Fibroblast of lung (primary cell): Measurements from ENCODE around the gene ADRA1B. TPM values are rescaled to one million over a fixed set of nuclear protein-coding genes. Genes with fewer than 3 reads are reported as not detected.

Experiments
- DNase-seq, 2 donors: peaks; one replicate each; pipeline versions ENCODE4 v3.0.0 to v3.0.0-alpha.2; 2010; ENCODE audit warnings: low read depth in 2 of 2
- H2AFZ ChIP-seq: 2 replicates; pipeline ENCODE4 v1.5.1; 2012; ENCODE audit warnings: low read length, control low read depth, inconsistent platforms
- H3K27ac ChIP-seq: 2 replicates; pipeline ENCODE4 v1.5.1; 2011; ENCODE audit warnings: low read length, control low read depth; ENCODE audit not compliant: insufficient read depth
- H3K27me3 ChIP-seq: 2 replicates; pipeline ENCODE4 v1.5.1; 2011; ENCODE audit warnings: mild to moderate bottlenecking, low read length; ENCODE audit not compliant: control insufficient read depth, insufficient read depth
- H3K36me3 ChIP-seq: 2 replicates; pipeline ENCODE4 v1.5.1; 2011; ENCODE audit warnings: low read length; ENCODE audit not compliant: control insufficient read depth, insufficient read depth
- H3K4me1 ChIP-seq: 2 replicates; pipeline ENCODE4 v1.5.1; 2011; ENCODE audit warnings: low read length; ENCODE audit not compliant: control insufficient read depth, insufficient read depth; ENCODE audit errors: extremely low read depth
- H3K4me2 ChIP-seq: 2 replicates; pipeline ENCODE4 v1.5.1; 2011; ENCODE audit warnings: low read length, control low read depth; ENCODE audit not compliant: insufficient read depth; ENCODE audit errors: extremely low read depth
- H3K4me3 ChIP-seq, 4 experiments: fragments of 200-600 bp in 1 of 4; sonication (generic) in 1 of 4; replicated peaks in 1 of 4; 2 replicates each; pipeline ENCODE4 v1.5.1; 2011 to 2016; ENCODE audit warnings: low read length in 4 of 4, low read depth in 3 of 4, mild to moderate bottlenecking in 3 of 4, control low read depth in 2 of 4, inconsistent platforms in 1 of 4, mixed read lengths in 1 of 4; ENCODE audit not compliant: insufficient read depth in 1 of 4; ENCODE audit errors: control extremely low read depth in 1 of 4
- H3K79me2 ChIP-seq: 2 replicates; pipeline ENCODE4 v1.5.1; 2012; ENCODE audit warnings: mild to moderate bottlenecking, low read length, inconsistent platforms; ENCODE audit not compliant: control insufficient read depth, insufficient read depth
- H3K9ac ChIP-seq: 2 replicates; pipeline ENCODE4 v1.5.1; 2011; ENCODE audit warnings: mild to moderate bottlenecking, low read length, control low read depth; ENCODE audit not compliant: insufficient read depth
- H3K9me3 ChIP-seq: 2 replicates; pipeline ENCODE4 v1.5.1; 2012; ENCODE audit warnings: low read depth, low read length; ENCODE audit not compliant: control insufficient read depth, insufficient read depth
- H4K20me1 ChIP-seq: 2 replicates; pipeline ENCODE4 v1.5.1; 2011; ENCODE audit warnings: low read length; ENCODE audit not compliant: control insufficient read depth, insufficient read depth; ENCODE audit errors: extremely low read depth
- CTCF ChIP-seq, 2 donors: IDR thresholded peaks in 1 of 2; conservative IDR thresholded peaks in 1 of 2; 1 replicate in 1 of 2; 2 replicates in 1 of 2; pipeline ENCODE4 v1.5.1; 2011 to 2012; ENCODE audit warnings: low read length in 2 of 2, control low read depth in 1 of 2, inconsistent platforms in 1 of 2, low read depth in 1 of 2, mild to moderate bottlenecking in 1 of 2
- EZH2 ChIP-seq: IDR thresholded peaks from 2 replicates; pipeline ENCODE4 v1.5.1; 2012; ENCODE audit warnings: low read length, control low read depth, mild to moderate bottlenecking; ENCODE audit errors: missing control alignments
- polyA plus RNA-seq, 2 donors: library from polyadenylated mRNA; depleted of rRNA in 1 of 2; stranded (reverse) in 1 of 2; unstranded in 1 of 2; fragments of >200 nt; gene quantifications; 2 replicates each; pipeline ENCODE4 v1.2.1, GENCODE V29; 2011 to 2012; ENCODE audit warnings: missing spikeins in 1 of 2
- total RNA-seq: library from RNA; depleted of rRNA; stranded (reverse); fragments of >200 nt; gene quantifications from 2 replicates; pipeline ENCODE4 v1.2.1, GENCODE V29; 2014

Gene ADRA1B
- total and polyA plus RNA-seq, 2 donors (not counting 1 experiment from before 2014, with no cell fraction given), result 0.99 to 1.7 TPM

- Histone ChIP-seq H3K36me3 (no peaks in the 10 kb centered on the region), H3K27me3 (no peaks in the 10 kb centered on the region), H3K4me1 (no peaks in the 10 kb centered on the region), H3K9ac (no peak overlapping the region), H3K4me2 (no peak overlapping the region), H3K27ac (no peak overlapping the region), H3K79me2 (no peaks in the 10 kb centered on the region), H3K4me3 (no peak overlapping the region), H3K9me3 (no peaks in the 10 kb centered on the region), H4K20me1 (no peaks in the 10 kb centered on the region), H2AFZ (no peak overlapping the region)
- peak; percentile 48 to 99 for DNase-seq
- TF ChIP-seq CTCF (conservative IDR thresholded peaks at IDR 0.05 in 1 of 2, IDR thresholded peaks at IDR 0.05 in 1 of 2; ENCODE audit: low read depth in 1 of 2, low read length in 2 of 2) (no peak), EZH2 (no peak)
These were observed 10.8 kb upstream of the ADRA1B start for GRCh38 chr5:159905496-159905895.

DNA sequence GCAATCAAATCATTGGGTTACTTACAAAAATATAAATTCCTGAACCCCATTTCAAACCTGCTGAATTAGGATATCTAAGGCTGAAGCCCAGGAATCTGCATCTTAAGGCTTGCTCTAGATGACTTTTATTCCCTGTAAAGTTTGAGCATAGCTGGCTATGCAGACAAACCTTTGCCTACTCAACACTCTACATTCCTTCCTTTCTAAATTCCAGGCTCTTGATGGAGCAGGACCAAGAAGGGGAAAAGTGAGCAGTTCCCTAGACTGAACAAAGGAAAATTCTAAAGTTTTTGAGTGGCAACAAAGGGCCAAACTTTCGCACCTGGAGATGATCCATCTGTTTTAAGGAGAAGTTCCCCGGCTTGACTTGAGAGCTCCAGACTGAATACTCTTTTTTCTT is 9.8 kb upstream of the ADRA1B start:
- Histone ChIP-seq H3K4me1 (no peaks in the 10 kb centered on the region), H4K20me1 (no peaks in the 10 kb centered on the region), H3K79me2 (no peaks in the 10 kb centered on the region), H3K36me3 (no peaks in the 10 kb centered on the region), H3K4me2 (no peak overlapping the region), H2AFZ (no peak overlapping the region), H3K27me3 (no peaks in the 10 kb centered on the region), H3K27ac (no peak overlapping the region), H3K9ac (no peak overlapping the region), H3K4me3 (no peak overlapping the region), H3K9me3 (no peaks in the 10 kb centered on the region)
- peak in 1 of 2 donors; percentile 53 for DNase-seq
- TF ChIP-seq CTCF (conservative IDR thresholded peaks at IDR 0.05 in 1 of 2, IDR thresholded peaks at IDR 0.05 in 1 of 2; ENCODE audit: low read depth in 1 of 2, low read length in 2 of 2), result no peak
- no peak for TF ChIP-seq EZH2

DNA sequence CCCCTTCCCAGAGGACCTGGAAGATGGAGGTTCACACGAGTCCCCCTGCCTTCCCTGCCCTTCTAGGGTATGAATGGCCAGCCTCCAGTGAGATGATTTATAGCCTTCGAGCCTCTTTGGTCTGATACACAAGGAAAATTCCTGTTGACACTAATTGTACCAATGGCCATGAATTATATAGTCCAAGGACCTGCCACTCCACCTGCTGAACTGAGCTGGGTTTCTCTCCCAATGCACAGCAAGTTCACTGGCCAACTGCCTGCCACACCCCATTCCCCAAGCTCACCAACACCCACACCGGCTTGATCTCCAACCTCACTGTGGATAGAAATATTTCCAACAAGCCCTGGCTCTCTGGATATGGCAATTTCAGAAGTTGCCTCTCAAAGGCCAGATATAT is 9.3 kb upstream of the ADRA1B start:
- Histone ChIP-seq H3K27me3 (no peaks in the 10 kb centered on the region), H4K20me1 (no peaks in the 10 kb centered on the region), H3K36me3 (no peaks in the 10 kb centered on the region), H3K27ac (no peak overlapping the region), H3K4me3 (no peak overlapping the region), H3K4me2 (no peak overlapping the region), H3K9ac (no peak overlapping the region), H3K4me1 (peaks cover 4% of the 10 kb centered on the region), H3K79me2 (no peaks in the 10 kb centered on the region), H2AFZ (no peak overlapping the region), H3K9me3 (no peaks in the 10 kb centered on the region)
- TF ChIP-seq EZH2 (no peak), CTCF (conservative IDR thresholded peaks at IDR 0.05 in 1 of 2, IDR thresholded peaks at IDR 0.05 in 1 of 2; ENCODE audit: low read depth in 1 of 2, low read length in 2 of 2) (no peak)
- DNase-seq, result peak in 1 of 2 donors; percentile 49
